Measurements from ENCODE around the gene IFIT5.

IFIT5 gene

GRCh38 chr10:89369156-89370105, 44.9 kb upstream of the IFIT5 start:
- Histone ChIP-seq H3K27me3 (ENCODE audit: control insufficient read depth, low read length) (no peaks in the 10 kb centered on the region), H3K4me1 (ENCODE audit: control insufficient read depth, low read length) (no peaks in the 10 kb centered on the region), H3K27ac (ENCODE audit: low read depth, low read length) (no peak overlapping the region), H3K9me3 (ENCODE audit: control insufficient read depth, insufficient read depth, low read length) (no peaks in the 10 kb centered on the region), H3K9me2 (replicated peaks; ENCODE audit: control insufficient read depth, low read length) (no peaks in the 10 kb centered on the region), H4K20me1 (ENCODE audit: control insufficient read depth, insufficient read depth, low read depth, low read length) (no peaks in the 10 kb centered on the region), H3K4me3 (ENCODE audit: low read length) (no peak overlapping the region), H3K79me2 (ENCODE audit: control insufficient read depth, low read length) (no peaks in the 10 kb centered on the region), H3F3A (ENCODE audit: control insufficient read depth, insufficient read depth) (no peaks in the 10 kb centered on the region), H3K4me2 (ENCODE audit: low read length) (no peak overlapping the region), H3K36me3 (ENCODE audit: control insufficient read depth, low read length) (no peaks in the 10 kb centered on the region)
- peak; percentile 66 for TF ChIP-seq CTCF (IDR thresholded peaks at IDR 0.05; ENCODE audit: low read depth, low read length, poor library complexity, severe bottlenecking)
- no peak for TF ChIP-seq EZH2phosphoT487 (IDR thresholded peaks at IDR 0.05; ENCODE audit: borderline replicate concordance, low read length)

GRCh38 chr10:89371079-89371478, 43.3 kb upstream of the IFIT5 start:
- Histone ChIP-seq H3K4me2 (ENCODE audit: low read length) (no peak overlapping the region), H3K27ac (ENCODE audit: low read depth, low read length) (no peak overlapping the region), H3K9me2 (replicated peaks; ENCODE audit: control insufficient read depth, low read length) (no peaks in the 10 kb centered on the region), H3K4me1 (ENCODE audit: control insufficient read depth, low read length) (no peaks in the 10 kb centered on the region), H3K4me3 (ENCODE audit: low read length) (no peak overlapping the region), H3F3A (ENCODE audit: control insufficient read depth, insufficient read depth) (no peaks in the 10 kb centered on the region), H3K9me3 (ENCODE audit: control insufficient read depth, insufficient read depth, low read length) (no peaks in the 10 kb centered on the region), H3K27me3 (ENCODE audit: control insufficient read depth, low read length) (no peaks in the 10 kb centered on the region), H4K20me1 (ENCODE audit: control insufficient read depth, insufficient read depth, low read depth, low read length) (no peaks in the 10 kb centered on the region), H3K36me3 (ENCODE audit: control insufficient read depth, low read length) (no peaks in the 10 kb centered on the region), H3K79me2 (ENCODE audit: control insufficient read depth, low read length) (no peaks in the 10 kb centered on the region)
- TF ChIP-seq EZH2phosphoT487 (IDR thresholded peaks at IDR 0.05; ENCODE audit: borderline replicate concordance, low read length): no peak
- TF ChIP-seq CTCF (IDR thresholded peaks at IDR 0.05; ENCODE audit: low read depth, low read length, poor library complexity, severe bottlenecking): no peak

GRCh38 chr10:89371987-89372386, 42.4 kb upstream of the IFIT5 start:
- Histone ChIP-seq H3K79me2 (ENCODE audit: control insufficient read depth, low read length) (no peaks in the 10 kb centered on the region), H4K20me1 (ENCODE audit: control insufficient read depth, insufficient read depth, low read depth, low read length) (no peaks in the 10 kb centered on the region), H3K4me3 (ENCODE audit: low read length) (no peak overlapping the region), H3K9me3 (ENCODE audit: control insufficient read depth, insufficient read depth, low read length) (no peaks in the 10 kb centered on the region), H3F3A (ENCODE audit: control insufficient read depth, insufficient read depth) (no peaks in the 10 kb centered on the region), H3K4me2 (ENCODE audit: low read length) (no peak overlapping the region), H3K27me3 (ENCODE audit: control insufficient read depth, low read length) (no peaks in the 10 kb centered on the region), H3K9me2 (replicated peaks; ENCODE audit: control insufficient read depth, low read length) (no peaks in the 10 kb centered on the region), H3K27ac (ENCODE audit: low read depth, low read length) (no peak overlapping the region), H3K36me3 (ENCODE audit: control insufficient read depth, low read length) (no peaks in the 10 kb centered on the region), H3K4me1 (ENCODE audit: control insufficient read depth, low read length) (no peaks in the 10 kb centered on the region)
- TF ChIP-seq CTCF (IDR thresholded peaks at IDR 0.05; ENCODE audit: low read depth, low read length, poor library complexity, severe bottlenecking) (no peak), EZH2phosphoT487 (IDR thresholded peaks at IDR 0.05; ENCODE audit: borderline replicate concordance, low read length) (no peak)

Measured in DOHH2 (cell line).